COLO829 (cell line): ENCODE data around the gene SRRM5.
"Not testable (repeated sequence)": the region's sequence is repeated elsewhere in the genome, so short reads cannot be mapped to it uniquely, and the experiment has no call there.

ENCODE experiments used
- DNase-seq: peaks from one replicate; pipeline ENCODE4 v3.0.0; 2012; ENCODE audit warnings: low spot score

SRRM5 gene

DNA sequence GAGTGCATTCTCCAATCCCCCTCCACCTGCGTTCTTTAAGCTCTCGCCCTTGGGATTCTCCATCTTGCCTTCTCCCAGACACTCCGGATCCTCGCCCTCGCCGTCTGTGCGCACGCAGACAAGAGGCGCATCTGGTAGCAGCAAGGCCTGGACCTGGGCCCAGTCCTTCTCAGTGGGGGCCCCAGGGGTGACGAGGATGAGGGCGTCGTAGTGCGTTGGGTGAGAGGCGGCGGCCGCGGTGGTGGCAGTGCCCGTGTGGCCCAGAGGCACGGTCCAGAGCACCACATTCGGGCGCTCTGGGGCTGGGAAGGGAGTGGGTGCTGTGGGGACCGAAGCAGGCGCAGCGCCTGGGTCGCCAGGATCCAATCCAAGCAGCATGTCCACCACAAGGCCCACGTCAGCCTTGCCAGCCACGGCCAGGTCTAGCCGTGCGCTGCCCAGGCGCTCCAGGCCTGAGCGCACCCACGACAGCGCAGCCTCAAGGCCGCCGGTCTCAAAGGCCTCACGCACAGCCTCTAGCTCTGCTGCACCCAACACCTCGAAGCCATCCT is 19.0 kb upstream of the SRRM5 start:
- DNase-seq, result no peak

- no peak for DNase-seq
Measured at GRCh38 chr19:43594081-43594697, 17.7 kb upstream of the SRRM5 start.

GRCh38 chr19:43594710-43595604 is 16.9 kb upstream of the SRRM5 start:
- DNase-seq, result peak; percentile 38

DNA sequence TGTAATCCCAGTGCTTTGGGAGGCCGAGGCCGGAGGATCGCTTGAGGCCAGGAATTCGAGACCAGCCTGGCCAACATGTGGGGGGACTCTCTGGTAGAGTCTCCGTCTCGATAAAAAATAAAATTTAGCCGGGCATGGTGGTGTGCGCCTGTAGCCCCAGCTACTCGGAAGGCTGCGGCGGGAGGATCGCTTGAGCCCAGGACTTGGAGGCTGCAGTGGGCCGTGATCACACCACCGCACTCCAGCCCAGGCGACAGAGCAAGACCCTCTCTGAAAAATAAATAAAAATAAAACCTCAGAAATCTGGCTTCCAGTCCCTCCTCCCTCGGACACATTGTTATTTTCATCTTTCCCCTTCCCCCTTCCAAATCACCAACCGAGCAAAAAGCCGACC is 16.3 kb upstream of the SRRM5 start:
- DNase-seq, result no peak

DNA sequence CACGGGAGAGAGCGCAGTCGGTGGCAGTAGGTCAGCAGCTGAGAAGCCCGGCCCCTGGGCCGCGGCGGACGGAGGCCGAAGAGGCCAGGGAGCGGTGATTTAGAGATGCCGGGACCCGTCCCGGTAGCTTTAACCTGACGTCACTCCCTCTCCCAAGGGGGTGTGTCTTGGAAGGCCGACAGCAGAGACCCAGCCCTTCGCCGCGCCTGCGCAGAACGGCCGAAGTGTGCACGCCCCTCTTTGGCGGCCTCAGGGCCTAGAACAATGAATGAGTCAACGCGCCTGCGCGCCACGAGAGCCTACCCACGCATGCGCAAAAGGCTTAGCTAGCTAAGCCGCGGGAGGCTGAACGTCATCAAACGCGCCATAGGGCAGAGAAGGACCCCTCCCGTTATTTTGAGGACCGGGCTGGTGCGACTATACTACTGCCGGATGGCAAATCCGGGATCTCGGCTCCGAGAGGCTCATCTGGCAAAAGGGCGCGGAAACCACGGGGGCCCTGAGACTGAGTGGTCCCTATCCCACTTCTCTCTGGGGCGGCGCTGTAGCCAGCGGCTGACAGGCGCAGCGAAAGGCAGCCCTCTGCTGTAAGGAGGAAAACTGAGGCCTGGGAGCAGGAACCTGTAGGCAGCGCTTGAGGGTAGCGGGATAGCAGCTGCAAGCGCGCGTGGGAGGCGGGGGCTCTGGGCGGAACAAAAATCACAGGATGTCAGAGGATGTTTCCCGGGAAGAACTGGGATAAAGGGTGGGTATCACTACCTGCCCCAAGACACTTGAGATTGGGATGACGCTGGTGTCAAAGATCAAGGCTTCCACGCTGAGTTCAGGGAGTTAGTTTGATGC is 15.7 kb upstream of the SRRM5 start, which contains the start of the genes IRGQ and ZNF576:
IRGQ (minus strand) TSS at position 136 of the 843 bp plus-strand sequence. CDS start 796 bp downstream, outside the sequence.
ZNF576 (plus strand) TSS at position 597 of the 843 bp plus-strand sequence. CDS start 514 bp downstream, outside the sequence.
- DNase-seq, result peak; percentile 100

GRCh38 chr19:43596842-43597461 is 14.9 kb upstream of the SRRM5 start:
- DNase-seq, result no peak

GRCh38 chr19:43597876-43598275 is 14.0 kb upstream of the SRRM5 start:
- no peak for DNase-seq

DNA sequence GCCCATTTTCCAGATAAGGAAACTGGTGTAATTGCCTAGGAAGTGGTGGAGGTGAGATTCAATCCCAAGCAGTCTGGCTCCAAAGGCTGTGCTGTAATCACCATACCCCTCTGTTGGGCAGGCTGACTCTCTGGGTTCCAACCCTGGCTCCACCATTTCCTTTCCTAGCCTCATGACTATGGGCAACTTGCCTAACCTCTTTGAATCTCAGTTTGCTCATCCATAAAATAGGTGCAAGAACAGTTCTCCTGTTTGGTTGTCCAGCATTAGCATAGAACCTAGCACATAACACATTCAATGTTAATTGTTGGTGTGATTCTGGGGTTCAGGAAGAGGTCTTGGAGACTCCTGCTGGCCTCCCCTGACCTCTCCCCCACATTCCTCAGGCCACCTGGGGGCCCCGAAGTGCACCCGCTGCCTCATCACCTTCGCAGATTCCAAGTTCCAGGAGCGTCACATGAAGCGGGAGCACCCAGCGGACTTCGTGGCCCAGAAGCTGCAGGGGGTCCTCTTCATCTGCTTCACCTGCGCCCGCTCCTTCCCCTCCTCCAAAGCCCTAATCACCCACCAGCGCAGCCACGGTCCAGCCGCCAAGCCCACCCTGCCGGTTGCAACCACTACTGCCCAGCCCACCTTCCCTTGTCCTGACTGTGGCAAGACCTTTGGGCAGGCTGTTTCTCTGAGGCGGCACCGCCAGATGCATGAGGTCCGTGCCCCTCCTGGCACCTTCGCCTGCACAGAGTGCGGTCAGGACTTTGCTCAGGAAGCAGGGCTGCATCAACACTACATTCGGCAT is 13.2 kb upstream of the SRRM5 start:
- no peak for DNase-seq

GRCh38 chr19:43599635-43600295 is 12.1 kb upstream of the SRRM5 start:
- DNase-seq, result no peak

DNA sequence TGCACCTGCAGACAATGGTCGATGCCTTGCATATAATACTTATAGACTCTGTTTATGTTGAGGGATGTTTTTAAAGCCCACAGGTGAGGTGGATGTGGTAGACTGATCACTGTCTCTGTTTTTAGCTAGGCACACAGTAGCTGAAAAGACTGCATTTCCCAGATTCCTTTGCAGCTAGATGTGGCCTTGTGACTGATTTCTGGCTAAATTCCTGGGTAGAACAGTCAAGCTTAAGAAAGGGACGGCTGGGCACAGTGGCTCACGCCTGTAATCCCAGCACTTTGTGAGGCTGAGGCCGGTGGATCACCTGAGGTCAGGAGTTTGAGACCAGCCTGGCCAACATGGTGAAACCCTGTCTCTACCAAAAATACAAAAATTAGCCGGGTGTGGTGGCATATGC is 11.6 kb upstream of the SRRM5 start:
- not testable (repeated sequence) for DNase-seq

DNA sequence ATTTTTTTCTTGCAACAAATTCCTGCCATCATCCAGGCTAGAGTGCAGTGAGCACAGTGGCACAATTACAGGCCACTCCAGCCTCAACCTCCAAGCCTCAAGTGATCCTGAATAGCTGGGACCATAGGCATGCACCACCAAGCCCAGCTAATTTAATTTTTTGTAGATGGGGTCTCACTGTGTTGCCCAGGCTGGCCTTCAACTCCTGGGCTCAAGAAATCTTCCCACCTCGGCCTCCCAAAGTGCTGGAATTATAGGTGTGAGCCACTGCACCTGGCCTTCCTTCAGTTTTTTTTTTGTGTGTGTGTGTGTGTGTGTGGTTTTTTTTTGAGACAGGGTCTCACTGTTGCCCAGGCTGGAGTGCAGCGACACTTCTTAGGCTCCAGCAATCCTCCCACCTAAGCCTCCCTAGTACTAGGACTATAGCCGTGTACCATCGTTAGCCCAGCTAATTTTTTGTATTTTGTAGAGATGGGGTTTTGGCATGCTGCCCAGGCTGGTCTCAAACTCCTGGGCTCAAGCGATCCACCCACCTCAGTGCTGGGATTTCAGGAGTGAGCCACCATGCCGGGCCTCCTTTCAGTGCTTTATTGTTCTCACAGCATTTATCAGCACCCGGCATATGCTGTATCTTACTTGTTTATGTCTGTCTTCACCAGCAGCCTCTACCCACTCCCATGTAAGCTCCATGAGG is 5.9 kb upstream of the SRRM5 start:
- DNase-seq, result no peak

- DNase-seq, result peak; percentile 30
Measured at GRCh38 chr19:43606569-43607229, 5.2 kb upstream of the SRRM5 start.

GRCh38 chr19:43607238-43608205 is 4.4 kb upstream of the SRRM5 start:
- DNase-seq, result no peak

DNA sequence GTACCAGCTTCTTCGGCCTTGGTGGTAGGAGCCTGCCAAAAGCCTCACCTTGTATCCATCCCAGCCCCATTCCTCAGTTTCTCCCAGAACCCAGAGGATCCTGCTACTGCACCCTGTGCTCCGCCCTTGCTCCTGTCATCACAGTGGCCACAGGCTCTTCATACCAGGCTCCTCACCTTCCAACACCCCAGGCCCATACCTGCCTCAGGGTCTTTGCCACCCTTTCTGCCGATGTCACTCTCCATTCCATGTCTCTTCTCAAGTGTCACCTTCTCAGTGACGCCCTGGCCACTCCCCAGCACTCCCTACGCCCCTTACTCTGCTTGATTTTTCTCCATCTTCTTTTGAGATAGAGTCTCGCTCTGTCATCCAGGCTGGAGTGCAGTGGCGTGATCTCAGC is 2.0 kb upstream of the SRRM5 start:
- no peak for DNase-seq

DNA sequence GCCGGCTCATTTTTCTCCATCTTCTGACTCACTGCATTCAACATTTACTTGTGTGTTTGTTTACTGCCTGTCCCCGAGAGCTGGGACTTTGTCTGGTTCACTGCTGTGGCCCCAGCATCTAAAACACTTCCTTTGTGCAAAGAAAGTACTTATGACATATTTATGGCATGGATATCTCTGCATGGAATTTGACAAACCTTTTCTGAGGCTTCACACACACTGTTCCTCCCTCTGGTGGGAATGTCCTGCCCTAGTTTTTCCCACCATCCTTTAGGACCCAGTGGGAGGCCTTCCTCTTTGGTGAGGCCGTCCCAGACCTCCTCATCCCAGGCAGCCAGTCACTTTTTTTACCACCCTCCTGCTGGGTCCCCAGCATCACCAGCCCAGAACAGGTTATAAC is 1.4 kb upstream of the SRRM5 start:
- no peak for DNase-seq

GRCh38 chr19:43612374-43612773 is 486 bp downstream of the SRRM5 start:
- DNase-seq, result no peak

DNA sequence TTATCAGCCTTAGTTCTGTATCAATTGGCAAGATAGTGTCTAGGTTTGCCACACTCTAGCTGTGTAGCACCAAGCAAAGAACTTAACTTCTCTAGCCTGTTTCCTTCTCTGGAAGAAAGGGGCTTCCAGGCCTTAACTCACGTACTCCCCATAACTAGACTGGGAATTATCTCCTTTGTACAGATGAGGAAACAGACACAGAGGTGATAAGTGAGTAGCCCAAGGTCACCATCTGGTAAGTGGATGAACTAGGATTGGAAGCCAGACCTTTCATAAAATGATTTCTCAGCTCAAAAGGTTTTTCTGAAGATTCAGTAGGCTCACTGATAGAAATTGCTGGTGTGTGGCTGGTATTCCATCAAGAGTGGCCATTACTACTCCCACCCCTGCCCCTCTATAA is 4.4 kb downstream of the SRRM5 start:
- DNase-seq, result no peak

GRCh38 chr19:43616954-43617353 is 5.1 kb downstream of the SRRM5 start:
- no peak for DNase-seq
